ENCODE results near the gene KLHL21.
A peak's percentile ranks its signal among the peaks of the same experiment; 100 is the strongest.
"Not testable (repeated sequence)": the region's sequence is repeated elsewhere in the genome, so short reads cannot be mapped to it uniquely, and the experiment has no call there.

The KLHL21 gene

DNA sequence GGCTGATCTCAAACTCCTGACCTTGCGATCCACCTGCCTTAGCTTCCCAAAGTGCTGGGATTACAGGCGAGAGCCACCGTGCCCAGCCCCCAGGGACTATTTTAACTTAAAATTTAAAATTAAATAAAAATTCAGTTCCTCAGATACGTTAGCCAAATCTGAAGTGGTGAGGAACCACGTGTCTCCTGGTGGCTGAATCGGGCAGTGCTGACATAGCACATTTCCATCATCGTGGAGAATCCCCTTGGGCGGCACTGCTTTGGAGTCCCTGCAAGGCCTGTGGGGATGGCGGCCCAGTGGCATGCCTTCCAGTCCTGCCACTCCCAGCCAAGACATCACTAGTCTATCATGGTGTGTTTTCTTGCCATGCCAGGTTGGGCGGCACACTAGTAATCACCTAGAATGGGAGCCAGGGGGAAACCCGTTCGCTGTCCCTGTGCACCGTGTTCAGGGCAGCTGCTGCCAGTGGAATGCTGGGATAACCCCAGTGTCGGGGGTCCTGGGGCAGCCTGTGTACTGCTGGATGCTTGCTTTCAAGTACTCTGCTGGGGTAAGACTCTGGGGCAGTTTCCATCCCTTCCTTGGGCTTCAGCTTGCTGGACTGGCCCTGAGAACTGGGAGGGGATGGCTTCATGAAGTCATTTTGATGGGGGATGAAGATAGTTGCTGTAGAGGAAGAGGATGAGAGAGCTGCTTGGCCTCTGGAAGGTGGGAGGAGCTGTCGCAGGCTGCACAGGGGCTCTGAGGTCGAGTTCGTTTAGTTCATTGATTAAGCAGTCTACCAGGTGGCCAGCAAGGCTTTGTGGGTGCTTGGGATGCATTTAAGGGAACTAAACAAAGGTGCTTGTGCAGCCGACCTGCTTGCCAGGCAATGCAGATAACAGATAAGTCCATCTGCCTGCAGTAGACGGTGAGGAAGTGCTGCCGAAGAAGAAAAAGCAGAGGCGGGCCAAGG is 18.3 kb downstream of the KLHL21 start:
- no peak for DNase-seq (ENCODE audit: low read depth in 3 of 3)

DNA sequence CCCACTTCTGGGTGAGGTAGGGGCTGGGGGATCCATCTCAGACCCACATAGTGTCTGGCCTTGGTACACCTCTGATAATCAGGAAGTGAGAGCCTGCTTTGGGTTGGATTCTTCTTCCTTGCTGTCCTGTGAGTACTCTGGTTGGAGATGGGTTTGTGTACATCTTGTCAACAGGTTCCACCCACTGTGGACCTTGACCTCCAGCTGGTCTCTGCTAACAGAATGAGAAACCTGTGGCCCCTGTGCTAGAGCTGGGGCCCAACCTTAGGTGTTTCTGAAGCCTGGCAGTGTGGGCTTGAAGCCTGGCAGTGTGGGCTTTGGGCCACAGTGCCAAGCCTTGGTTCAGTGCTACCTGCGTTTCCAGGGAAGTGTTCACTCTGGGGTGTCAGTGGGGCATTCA is 20.3 kb downstream of the KLHL21 start:
- DNase-seq (ENCODE audit: low read depth in 3 of 3), result no peak

DNA sequence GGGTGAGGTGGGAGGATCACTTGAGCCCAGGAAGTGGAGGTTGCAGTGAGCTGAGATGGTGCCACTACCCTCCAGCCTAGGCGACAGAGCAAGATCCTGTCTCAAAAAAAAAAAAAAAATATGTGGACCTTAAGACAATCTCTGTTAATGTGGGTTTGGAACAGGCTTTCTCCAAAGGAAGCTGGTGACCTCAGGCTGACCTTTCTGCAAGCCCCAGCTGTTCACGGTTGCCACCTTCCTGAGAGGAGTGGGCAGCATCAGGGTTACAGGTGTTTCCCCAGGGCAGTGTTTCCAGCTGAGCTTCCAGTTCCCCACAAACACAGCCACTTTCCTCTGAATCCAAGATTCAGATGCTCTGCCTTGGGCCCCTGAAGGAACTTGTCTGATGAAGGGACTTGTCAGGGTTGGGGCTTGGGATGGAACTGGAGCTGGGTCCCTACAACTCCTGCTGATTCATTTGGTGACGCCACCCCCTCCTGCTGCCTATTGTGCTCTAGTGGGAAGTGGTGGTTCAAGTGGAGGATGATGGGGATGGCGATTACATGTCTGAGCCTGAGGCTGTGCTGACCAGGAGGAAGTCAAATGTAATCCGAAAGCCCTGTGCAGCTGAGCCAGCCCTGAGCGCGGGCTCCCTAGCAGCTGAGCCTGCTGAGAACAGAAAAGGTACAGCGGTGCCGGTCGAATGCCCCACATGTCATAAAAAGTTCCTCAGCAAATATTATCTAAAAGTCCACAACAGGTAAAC is 20.9 kb downstream of the KLHL21 start:
- no peak for DNase-seq (ENCODE audit: low read depth in 3 of 3)

DNA sequence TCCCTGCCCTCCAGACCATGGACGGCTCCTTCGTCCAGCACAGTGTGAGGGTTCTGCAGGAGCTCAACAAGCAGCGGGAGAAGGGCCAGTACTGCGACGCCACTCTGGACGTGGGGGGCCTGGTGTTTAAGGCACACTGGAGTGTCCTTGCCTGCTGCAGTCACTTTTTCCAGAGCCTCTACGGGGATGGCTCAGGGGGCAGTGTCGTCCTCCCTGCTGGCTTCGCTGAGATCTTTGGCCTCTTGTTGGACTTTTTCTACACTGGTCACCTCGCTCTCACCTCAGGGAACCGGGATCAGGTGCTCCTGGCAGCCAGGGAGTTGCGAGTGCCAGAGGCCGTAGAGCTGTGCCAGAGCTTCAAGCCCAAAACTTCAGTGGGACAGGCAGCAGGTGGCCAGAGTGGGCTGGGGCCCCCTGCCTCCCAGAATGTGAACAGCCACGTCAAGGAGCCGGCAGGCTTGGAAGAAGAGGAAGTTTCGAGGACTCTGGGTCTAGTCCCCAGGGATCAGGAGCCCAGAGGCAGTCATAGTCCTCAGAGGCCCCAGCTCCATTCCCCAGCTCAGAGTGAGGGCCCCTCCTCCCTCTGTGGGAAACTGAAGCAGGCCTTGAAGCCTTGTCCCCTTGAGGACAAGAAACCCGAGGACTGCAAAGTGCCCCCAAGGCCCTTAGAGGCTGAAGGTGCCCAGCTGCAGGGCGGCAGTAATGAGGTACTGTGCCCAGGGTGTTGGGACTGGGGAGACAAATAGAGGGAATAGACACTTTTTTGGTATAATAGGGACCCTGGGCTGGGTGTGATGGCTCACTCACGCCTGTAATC is 21.9 kb downstream of the KLHL21 start:
- DNase-seq (ENCODE audit: low read depth in 3 of 3), result no peak

DNA sequence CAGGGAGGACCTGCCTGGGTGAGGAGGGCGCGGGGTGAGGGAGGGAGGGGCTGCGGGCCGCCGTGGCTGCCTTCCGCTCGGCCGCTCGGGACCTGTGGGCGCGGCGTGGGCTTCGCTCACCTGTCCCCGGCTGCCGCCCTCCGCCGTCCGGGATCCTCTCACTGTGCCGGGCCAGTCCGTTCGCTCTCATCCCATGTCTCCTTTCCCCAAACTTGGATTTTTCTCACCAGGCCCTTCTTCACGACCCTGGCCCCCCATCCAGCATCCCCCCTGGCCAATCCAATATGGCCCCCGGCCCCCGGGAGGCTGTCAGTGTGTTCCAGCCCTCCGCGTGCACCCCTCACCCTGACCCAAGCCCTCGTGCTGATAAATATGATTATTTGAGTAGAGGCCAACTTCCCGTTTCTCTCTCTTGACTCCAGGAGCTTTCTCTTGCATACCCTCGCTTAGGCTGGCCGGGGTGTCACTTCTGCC is 22.5 kb downstream of the KLHL21 start:
- DNase-seq (ENCODE audit: low read depth in 3 of 3), result no peak

DNA sequence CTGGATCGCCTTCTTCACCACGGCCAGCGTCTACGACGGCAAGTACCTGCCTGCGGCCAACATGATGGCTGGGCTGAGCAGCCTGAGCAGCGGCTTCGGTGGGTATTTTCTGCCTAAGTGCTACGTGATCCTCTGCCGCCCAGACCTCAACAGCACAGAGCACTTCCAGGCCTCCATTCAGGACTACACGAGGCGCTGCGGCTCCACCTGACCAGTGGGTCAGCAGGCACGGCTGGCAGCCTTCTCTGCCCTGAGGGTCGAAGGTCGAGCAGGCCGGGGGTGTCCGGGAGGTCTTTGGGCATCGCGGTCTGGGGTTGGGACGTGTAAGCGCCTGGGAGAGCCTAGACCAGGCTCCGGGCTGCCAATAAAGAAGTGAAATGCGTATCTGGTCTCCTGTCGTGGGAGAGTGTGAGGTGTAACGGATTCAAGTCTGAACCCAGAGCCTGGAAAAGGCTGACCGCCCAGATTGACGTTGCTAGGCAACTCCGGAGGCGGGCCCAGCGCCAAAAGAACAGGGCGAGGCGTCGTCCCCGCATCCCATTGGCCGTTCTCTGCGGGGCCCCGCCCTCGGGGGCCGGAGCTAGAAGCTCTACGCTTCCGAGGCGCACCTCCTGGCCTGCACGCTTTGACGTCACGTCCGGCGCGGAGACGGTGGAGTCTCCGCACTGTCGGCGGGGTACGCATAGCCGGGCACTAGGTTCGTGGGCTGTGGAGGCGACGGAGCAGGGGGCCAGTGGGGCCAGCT is 23.1 kb downstream of the KLHL21 start, which contains the start of gene ZBTB48:
ZBTB48 (plus strand) TSS at position 621 of the 745 bp plus-strand sequence. CDS start 616 bp downstream, outside the sequence.
- peak; percentile 93 to 96 (median 95) for DNase-seq (ENCODE audit: low read depth in 3 of 3)

DNA sequence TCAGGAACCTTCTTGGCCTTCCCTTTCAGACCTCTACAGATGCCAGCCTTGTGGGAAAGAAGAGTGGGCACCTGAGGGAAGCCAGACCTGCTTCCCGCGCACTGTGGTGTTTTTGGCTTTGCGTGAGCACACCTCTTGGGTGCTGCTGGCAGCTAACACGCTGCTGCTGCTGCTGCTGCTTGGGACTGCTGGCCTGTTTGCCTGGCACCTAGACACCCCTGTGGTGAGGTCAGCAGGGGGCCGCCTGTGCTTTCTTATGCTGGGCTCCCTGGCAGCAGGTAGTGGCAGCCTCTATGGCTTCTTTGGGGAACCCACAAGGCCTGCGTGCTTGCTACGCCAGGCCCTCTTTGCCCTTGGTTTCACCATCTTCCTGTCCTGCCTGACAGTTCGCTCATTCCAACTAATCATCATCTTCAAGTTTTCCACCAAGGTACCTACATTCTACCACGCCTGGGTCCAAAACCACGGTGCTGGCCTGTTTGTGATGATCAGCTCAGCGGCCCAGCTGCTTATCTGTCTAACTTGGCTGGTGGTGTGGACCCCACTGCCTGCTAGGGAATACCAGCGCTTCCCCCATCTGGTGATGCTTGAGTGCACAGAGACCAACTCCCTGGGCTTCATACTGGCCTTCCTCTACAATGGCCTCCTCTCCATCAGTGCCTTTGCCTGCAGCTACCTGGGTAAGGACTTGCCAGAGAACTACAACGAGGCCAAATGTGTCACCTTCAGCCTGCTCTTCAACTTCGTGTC is 23.9 kb downstream of the KLHL21 start:
- DNase-seq (ENCODE audit: low read depth in 3 of 3), result no peak

DNA sequence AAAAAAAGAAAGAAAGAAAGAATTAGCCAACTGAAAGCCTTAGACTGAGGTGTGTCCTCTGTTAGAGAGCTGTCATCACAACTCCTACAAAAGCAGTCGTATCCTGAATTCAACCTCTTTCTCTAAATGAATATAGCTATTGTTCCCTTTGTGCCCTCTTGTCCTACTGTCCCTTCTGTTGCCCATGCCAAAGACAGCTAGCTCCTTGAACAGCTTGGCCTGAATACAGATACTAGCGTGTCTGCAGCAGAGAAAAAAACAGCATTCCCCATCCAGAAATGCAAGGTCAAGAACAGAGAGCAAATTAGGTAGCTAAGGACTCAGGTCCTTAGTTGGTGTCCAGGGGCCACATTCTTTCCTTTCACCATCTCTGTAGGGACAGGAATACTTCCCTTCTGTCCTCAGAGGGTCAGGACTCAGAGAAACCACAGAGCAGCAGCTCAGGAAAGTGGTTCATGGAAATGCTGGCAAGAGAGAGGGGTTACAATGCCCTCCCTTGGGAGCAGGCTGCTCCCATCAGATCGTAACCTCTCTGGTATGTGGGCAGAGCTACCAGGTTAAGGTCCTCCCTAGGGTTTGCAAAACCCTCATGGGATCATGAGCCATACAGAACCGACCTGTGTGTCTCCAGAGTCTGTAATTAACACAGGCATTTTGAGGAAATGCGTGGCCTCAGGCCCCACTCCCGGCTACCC is 24.7 kb downstream of the KLHL21 start:
- DNase-seq (ENCODE audit: low read depth in 3 of 3), result no peak

DNA sequence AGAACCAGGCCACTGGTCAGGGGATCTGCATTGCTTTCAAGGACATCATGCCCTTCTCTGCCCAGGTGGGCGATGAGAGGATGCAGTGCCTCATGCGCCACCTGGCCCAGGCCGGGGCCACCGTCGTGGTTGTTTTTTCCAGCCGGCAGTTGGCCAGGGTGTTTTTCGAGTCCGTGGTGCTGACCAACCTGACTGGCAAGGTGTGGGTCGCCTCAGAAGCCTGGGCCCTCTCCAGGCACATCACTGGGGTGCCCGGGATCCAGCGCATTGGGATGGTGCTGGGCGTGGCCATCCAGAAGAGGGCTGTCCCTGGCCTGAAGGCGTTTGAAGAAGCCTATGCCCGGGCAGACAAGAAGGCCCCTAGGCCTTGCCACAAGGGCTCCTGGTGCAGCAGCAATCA is 27.9 kb downstream of the KLHL21 start:
- DNase-seq (ENCODE audit: low read depth in 3 of 3), result no peak

DNA sequence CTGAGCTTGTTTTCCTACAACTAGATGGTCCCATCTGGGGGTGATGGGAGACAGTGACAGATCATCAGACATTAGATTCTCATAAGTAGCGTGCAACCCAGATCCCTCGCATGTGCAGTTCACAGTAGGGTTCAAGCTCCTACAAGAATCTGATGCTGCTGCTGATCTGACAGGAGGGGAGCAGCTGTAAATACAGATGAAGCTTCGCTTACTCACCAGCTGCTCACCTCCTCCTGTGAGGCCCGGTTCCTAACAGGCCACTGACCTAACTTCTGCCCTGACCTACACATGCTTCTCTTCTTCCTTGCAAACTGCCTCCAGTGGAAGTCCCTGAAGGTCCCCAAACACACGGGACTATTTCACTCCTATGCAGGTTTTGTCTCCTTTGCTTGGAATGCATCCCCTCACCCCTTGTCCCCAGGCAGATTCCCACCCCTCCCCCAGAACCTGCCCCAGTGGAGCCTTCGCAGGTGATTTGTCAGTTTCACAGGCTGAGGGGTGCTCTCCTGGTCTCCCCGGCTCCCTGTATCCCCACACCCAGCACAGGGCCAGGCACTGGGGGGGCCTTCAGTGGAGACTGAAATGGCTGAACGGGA is 28.5 kb downstream of the KLHL21 start:
- no peak for DNase-seq (ENCODE audit: low read depth in 3 of 3)

DNA sequence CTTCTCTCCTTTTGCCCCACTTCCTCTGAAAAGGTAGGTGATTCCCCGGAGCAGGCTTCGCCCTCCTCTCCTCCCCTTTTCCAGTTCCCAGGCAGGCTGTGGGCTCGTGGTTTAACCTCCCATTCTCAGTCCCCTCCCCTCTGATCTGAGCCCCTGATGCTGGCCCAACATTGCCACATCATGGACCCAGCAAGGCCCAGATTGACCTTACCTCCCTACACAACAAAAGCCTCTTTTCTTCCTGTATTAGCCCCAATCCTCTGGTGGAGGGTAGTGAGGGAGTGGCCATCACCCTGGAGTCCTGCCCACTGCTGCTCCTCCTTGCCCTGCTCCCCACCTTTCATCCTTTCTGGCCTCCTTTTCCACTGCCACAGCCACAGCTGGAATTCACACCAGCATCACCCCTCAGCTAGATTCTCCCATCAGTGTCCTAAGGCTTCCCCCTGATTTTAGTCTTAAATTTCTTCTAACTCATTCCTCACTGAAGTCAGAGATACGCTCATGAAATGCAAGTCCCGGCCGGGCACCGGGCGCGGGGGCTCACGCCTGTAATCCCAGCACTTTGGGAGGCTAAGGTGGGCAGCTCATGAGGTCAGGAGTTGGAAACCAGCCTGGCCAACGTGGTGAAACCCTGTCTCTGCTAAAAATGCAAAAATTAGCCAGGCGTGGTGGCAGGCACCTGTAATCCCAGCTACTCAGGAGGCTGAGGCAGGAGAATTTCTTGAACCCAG is 29.9 kb downstream of the KLHL21 start:
- no peak for DNase-seq (ENCODE audit: low read depth in 3 of 3)

DNA sequence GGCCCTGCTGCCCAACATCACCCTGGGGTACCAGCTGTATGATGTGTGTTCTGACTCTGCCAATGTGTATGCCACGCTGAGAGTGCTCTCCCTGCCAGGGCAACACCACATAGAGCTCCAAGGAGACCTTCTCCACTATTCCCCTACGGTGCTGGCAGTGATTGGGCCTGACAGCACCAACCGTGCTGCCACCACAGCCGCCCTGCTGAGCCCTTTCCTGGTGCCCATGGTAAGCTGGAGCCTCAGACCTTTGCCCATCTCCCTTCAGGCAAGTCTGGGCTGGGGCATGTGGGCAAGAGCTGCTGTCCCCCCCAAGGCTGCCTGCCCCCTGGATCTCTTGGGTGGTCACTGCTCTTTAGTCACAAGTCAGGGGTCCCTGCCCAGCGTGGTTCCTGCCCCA is 31.7 kb downstream of the KLHL21 start:
- DNase-seq (ENCODE audit: low read depth in 3 of 3), result no peak

DNA sequence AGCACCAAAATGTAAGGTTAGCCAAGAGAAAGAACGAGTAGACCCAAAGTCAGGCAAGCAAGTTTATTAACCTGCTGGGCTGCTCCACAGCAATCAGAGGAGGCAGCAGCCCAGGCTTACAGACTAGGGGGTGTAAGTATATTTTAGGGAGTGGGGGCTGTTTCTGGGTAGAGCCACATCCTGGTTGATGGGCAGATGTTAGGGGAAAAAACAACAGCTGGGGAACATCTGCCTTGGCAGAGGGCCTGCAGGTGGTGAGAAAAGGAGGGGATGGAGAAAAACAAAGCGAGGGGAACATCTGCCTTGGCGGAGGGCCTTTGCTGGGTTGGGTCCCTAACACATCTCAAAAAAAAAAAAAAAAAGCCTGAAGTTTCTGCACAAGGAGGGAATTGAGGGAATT is 32.6 kb downstream of the KLHL21 start:
- DNase-seq (ENCODE audit: low read depth in 3 of 3), result no peak

DNA sequence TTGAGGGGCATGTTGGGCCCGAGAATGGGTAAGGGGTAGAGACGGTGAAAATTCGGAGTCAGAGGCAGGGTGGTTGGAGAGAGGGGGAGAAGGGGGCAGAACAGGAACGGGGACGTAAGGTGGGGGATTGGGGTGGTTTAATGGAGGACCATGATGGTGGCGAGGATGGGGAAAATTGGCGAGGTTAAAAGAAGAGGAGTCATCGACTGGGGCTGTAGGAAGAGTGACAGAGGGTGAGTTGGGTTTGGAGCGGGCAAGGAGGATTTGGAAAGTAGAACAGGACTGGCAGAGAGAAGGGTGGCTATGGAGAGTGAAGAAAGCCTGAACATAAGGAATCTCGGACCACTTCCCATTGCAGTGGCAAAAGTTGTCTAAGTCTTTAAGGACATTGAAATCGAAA is 33.6 kb downstream of the KLHL21 start:
- DNase-seq (ENCODE audit: low read depth in 3 of 3), result no peak

DNA sequence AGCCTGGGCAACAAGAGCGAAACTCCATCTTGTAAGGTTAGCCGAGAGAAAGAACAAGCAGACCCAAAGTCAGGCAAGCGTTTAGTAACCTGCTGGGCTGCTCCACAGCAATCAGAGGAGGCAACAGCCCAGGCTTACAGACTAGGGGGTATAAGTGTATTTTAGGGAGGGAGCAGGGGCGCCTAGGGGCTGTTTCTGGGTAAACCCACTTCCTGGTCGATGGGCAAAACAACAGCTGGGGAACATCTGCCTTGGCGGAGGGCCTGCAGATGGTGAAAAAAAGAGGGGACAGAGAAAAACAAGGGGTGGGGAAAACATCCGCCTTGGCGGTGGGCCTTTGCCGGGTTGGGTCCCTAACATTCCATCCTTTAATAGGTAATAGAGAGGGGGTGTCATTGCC is 42.4 kb downstream of the KLHL21 start:
- DNase-seq (ENCODE audit: low read depth in 3 of 3), result no peak

DNA sequence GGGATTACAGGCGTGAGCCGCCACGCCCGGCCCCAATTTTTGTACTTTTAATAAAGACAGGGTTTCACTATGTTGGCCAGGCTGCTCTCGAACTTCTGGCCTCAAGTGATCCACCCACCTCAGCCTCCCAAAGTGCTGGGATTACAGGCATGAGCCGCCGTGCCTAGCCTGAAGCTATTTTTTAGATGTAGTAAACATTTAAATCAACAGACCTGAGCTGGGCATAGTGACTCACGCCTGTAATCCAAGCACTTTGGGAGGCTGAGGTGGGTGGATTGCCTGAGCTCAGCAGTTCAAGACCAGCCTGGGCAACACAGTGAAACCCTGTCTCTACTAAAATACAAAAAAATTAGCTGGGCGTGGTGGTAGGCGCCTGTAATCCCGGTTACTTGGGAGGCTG is 43.5 kb downstream of the KLHL21 start:
- DNase-seq (ENCODE audit: low read depth in 3 of 3), result not testable (repeated sequence)

DNA sequence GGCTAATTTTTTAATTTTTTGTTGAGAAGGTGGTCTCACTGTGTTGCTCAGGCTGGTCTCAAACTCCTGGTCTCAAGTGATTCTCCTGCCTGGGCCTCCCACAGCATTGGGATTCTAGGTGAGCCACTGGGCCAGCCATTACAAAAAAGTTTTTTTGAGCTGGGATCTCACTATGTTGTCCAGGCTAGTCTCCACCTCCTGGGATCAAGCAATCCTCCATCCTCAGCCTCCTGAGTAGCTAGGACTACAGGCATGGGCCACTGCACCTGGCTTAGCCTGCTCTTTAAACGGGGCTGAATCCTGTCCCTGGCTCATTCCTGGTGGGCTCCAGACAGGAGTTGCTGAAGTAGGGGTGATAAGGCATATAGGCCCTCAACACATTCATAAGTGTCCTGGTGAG is 45.1 kb downstream of the KLHL21 start:
- DNase-seq (ENCODE audit: low read depth in 3 of 3), result no peak

DNA sequence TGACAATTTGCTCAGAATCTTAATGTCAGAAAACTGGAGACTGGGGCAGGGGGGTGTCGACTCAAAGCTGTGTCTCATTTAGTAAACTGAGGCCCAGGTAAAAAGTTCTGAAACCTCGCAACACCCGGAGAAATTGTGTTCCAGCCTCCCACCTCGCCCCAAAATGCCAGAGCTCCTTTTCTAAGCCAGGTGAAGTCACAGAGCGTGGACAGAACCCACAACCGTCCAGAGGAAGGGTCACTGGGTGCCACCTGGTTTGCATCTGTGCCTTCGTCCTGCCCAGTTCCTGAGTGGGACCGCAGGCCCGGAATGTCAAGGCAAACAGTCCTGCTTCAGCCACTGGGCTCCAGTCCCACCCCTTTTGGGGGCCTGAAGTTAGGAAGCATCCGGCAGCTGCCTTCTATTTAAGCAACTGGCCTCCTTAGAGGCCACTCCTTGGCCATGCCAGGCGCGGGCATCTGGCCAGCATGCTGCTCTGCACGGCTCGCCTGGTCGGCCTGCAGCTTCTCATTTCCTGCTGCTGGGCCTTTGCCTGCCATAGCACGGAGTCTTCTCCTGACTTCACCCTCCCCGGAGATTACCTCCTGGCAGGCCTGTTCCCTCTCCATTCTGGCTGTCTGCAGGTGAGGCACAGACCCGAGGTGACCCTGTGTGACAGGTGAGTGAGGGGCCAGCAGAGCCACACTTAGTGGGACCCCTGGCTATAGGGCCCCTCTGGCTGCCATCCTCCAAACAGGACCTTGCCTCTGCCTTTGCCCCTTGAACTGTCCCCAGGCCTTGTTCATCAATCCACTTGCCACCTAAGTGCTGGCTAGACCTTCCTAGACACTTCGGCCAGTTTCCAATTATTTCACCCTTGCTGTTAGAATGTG is 47.5 kb downstream of the KLHL21 start, which contains the start of gene TAS1R1:
TAS1R1 (plus strand) TSS at position 401 of the 872 bp plus-strand sequence; CDS start at position 468, 67 bp downstream.
- no peak for DNase-seq (ENCODE audit: low read depth in 3 of 3)

Measured in stimulated activated CD4-positive, alpha-beta T cell treated with anti-CD3 and anti-CD28 coated beads, TNF-alpha, amount 100 ng/mL, for 48 hours (primary cell).